HFF-Myc (cell line): ENCODE measurements around the gene TSHB.
"Not testable (repeated sequence)": the region's sequence is repeated elsewhere in the genome, so short reads cannot be mapped to it uniquely, and the experiment has no call there.

Experiments used
- DNase-seq: peaks from one replicate; pipeline ENCODE4 v3.0.0-alpha.2; 2011; ENCODE audit warnings: low read depth; ENCODE audit errors: extremely low read depth
- H3K4me3 ChIP-seq: replicated peaks from 2 replicates; pipeline ENCODE4 v1.5.1; 2011; ENCODE audit warnings: low read depth, mild to moderate bottlenecking, control low read depth, low read length
- CTCF ChIP-seq: IDR thresholded peaks from 2 replicates; pipeline ENCODE4 v1.5.1; 2012; ENCODE audit warnings: mild to moderate bottlenecking, low read depth, low read length, control low read depth; ENCODE audit errors: missing control alignments

The TSHB gene

GRCh38 chr1:115012006-115012405 is 17.6 kb upstream of the TSHB start:
- no peak for DNase-seq
- TF ChIP-seq CTCF: no peak
- H3K4me3 ChIP-seq: no peak overlapping the region

- no peak overlapping the region for H3K4me3 ChIP-seq
- TF ChIP-seq CTCF: no peak
- no peak for DNase-seq
These were observed 17.2 kb upstream of the TSHB start for GRCh38 chr1:115012434-115012833.

- H3K4me3 ChIP-seq: no peak overlapping the region
- no peak for TF ChIP-seq CTCF
- no peak for DNase-seq
These were observed 15.8 kb upstream of the TSHB start for GRCh38 chr1:115013792-115014191.

GRCh38 chr1:115019549-115019948 is 10.1 kb upstream of the TSHB start:
- DNase-seq, H3K4me3 ChIP-seq: not testable (repeated sequence)

GRCh38 chr1:115021145-115021544 is 8.5 kb upstream of the TSHB start:
- no peak for TF ChIP-seq CTCF
- DNase-seq: no peak
- H3K4me3 ChIP-seq: no peak overlapping the region

- DNase-seq: no peak
- no peak for TF ChIP-seq CTCF
- H3K4me3 ChIP-seq: no peak overlapping the region
These were observed 6.0 kb upstream of the TSHB start for GRCh38 chr1:115023593-115023992.

- H3K4me3 ChIP-seq: no peak overlapping the region
These were observed 2.0 kb downstream of the TSHB start for GRCh38 chr1:115031595-115031994.

More at GRCh38 chr1:115031595-115031994, 2.0 kb downstream of the TSHB start:
- no peak for DNase-seq
- TF ChIP-seq CTCF: no peak
